ENCODE measurements around the gene HES1. TPM values are rescaled to one million over a fixed set of nuclear protein-coding genes. Genes with fewer than 3 reads are reported as not detected.

Gene HES1
- total and polyA plus RNA-seq, 2 experiments from 2014 or later: 42.7 to 60.8 TPM

GRCh38 chr3:194184801-194185200, 48.9 kb downstream of the HES1 start:
- H3K36me3 Mint-ChIP-seq (ENCODE audit: low read depth): no peaks in the 10 kb centered on the region

More at GRCh38 chr3:194184801-194185200, 48.9 kb downstream of the HES1 start:
- Histone ChIP-seq H3K27ac (ENCODE audit: low read depth) (no peak overlapping the region), H3K27me3 (ENCODE audit: insufficient read depth) (no peaks in the 10 kb centered on the region), H3K4me3 (no peak overlapping the region), H3K79me2 (replicated peaks; ENCODE audit: insufficient read depth) (no peaks in the 10 kb centered on the region), H3K9me2 (ENCODE audit: insufficient read depth) (no peaks in the 10 kb centered on the region), H3K4me1 (ENCODE audit: insufficient read depth) (peaks cover 8% of the 10 kb centered on the region; the same call in 1 of the 2 replicates), H3K4me2 (0 out of 2 replicates have a peak overlapping the region, but pooled peaks have one; percentile 1), H3K36me3 (ENCODE audit: insufficient read depth) (no peaks in the 10 kb centered on the region), H3F3A (replicated peaks; ENCODE audit: low read depth) (no peaks in the 10 kb centered on the region), H4K20me1 (replicated peaks; ENCODE audit: insufficient read depth) (no peaks in the 10 kb centered on the region), H2AFZ (peak overlapping the region; percentile 96)
- no peaks in the 10 kb centered on the region for H3K9me3 Mint-ChIP-seq
- ATAC-seq: no peak
- no peak for DNase-seq (ENCODE audit: low spot score)
- TF ChIP-seq STAT1 (IDR thresholded peaks at IDR 0.05; ENCODE audit: unreplicated experiment) (no peak), CTCF (conservative IDR thresholded peaks at IDR 0.05; ENCODE audit: low read depth in 2 of 2) (no peak), JUNB (IDR thresholded peaks at IDR 0.05; ENCODE audit: unreplicated experiment) (no peak), EZH2 (IDR thresholded peaks at IDR 0.05; ENCODE audit: low read depth, unreplicated experiment) (no peak), ZNF331 (CRISPR knock-in tag; IDR thresholded peaks at IDR 0.05; ENCODE audit: low read depth) (no peak), EZH2phosphoT487 (IDR thresholded peaks at IDR 0.05; ENCODE audit: unreplicated experiment) (no peak), POLR2AphosphoS5 (IDR thresholded peaks at IDR 0.05; ENCODE audit: low read depth) (no peak), ZNF462 (CRISPR knock-in tag; IDR thresholded peaks at IDR 0.05) (no peak), CREB1 (CRISPR knock-in tag; IDR thresholded peaks at IDR 0.05; ENCODE audit: low read depth) (no peak), REST (IDR thresholded peaks at IDR 0.05; ENCODE audit: unreplicated experiment) (no peak), ETS1 (IDR thresholded peaks at IDR 0.05) (no peak), NANOG (IDR thresholded peaks at IDR 0.05; ENCODE audit: borderline replicate concordance) (no peak), ZNF114 (CRISPR knock-in tag; IDR thresholded peaks at IDR 0.05) (no peak)
- H3K27me3 Mint-ChIP-seq (ENCODE audit: insufficient read depth, low read depth, poor library complexity): peaks cover 1% of the 10 kb centered on the region
- H3K27ac Mint-ChIP-seq: no peak overlapping the region
- H3K4me3 Mint-ChIP-seq: no peak overlapping the region
- H3K4me1 Mint-ChIP-seq: peaks cover 15% of the 10 kb centered on the region
